ENCODE measurements around the gene ARHGAP9.

ARHGAP9 gene

DNA sequence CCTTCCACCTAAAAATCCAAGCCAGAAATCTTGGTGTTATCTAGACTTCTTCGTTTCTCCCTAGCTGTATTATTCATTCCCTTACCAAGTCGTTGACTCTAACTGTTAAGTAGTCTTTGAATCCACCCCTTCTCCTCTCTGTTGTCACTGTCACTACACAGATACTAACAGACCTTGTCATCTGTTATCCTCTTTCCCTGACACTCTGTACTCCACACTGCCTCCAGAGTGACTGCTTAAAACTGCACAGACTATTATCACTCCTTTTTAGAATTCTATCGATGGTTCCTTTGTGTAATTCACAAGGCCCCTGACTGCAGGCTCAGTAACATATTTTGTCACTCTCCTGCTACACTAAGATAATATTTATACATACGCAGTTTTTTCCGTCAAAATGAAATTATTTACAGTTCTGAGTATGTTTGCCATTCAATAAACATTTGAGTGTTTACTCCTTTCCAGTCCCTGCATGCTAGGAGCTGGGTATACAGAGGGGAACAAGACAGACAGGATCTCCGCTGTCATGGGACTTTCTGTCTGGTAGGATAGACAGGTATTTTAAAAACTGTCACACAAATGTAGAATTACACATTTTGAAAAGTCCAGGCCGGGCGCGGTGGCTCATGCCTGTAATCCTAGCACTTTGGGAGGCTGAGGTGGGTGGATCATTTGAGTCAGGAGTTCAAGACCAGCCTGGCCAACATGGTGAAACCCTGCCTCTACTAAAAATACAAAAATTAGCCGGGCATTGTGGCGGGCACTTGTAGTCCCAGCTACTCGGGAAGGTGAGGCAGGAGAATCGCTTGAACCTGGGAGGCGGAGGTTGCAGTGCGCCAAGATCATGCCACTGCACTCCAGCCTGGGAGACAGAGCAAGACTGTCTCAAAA, 12.0 kb upstream of the ARHGAP9 start:
- DNase-seq, result no peak

DNA sequence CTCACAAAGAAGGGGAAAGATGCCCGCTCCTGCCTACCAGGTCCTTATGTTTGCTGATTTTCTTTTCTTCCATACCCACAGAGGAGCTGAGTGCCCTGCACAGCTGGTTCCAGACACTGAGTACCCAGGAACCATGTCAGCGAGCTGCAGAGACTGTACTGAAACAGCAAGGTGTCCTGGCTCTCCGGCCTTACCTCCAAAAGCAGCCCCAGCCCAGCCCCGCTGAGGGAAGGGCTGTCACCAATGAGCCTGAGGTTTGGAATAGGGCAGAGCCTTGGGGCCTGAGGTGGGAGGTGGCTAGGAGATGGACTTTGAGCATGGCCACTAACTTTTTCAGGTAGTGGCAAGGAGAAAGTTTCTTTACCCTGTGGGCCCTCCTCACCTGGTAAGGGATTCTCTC, 10.5 kb upstream of the ARHGAP9 start:
- no peak for DNase-seq

DNA sequence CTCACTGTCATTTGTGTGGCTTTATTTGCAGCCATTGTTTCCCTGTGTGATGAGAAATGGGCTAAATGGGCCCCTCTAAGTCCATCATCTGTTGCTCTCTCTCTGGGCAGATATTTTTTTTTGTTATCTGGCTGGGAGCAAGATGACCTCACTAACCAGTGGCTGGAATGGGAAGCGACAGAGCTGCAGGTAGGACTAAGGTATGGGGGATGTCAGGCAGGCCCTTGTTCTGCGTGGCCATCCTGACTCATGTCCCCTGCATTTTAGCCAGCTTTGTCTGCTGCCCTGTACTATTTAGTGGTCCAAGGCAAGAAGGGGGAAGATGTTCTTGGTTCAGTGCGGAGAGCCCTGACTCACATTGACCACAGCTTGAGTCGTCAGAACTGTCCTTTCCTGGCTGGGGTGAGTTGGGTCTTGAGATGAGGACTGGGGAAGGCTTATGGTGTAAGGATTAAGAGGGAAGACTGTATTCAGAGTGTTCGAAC, 9.5 kb upstream of the ARHGAP9 start:
- DNase-seq, result no peak

DNA sequence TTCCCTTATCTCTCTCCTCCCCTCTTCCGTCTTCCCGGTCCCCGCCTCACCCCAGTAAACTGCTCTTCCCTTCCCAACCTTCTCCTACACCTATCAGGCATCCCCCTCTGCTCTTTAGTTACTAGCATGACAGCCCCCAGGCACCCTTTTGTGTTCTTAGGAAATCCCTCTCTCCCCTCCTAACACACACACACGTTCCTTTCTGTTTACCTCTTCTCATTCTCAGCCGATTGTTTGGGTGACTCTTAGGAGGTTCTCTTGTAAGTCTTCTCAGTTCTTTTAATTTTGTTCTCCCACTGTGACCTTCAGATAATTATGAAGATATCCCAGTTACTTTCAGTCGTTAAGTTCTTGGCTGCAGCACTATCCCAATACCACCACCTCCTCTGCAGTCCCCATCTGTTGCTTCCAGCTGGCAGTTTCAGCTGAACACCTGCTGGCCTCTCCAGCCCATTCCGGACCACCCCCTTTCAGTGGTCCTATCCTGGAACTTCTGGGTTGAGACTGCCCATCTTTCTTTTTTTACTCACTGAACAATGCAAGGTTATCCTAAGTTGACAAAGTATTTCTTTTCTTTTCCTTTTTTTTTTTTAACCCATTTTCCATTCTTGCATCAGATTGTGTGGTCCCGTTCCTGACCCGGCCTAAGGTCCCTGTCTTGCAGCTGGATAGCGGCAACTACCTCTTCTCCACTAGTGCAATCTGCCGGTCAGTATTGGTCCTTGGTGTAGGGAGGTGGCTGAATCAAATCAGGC, 8.9 kb upstream of the ARHGAP9 start:
- DNase-seq, result no peak

DNA sequence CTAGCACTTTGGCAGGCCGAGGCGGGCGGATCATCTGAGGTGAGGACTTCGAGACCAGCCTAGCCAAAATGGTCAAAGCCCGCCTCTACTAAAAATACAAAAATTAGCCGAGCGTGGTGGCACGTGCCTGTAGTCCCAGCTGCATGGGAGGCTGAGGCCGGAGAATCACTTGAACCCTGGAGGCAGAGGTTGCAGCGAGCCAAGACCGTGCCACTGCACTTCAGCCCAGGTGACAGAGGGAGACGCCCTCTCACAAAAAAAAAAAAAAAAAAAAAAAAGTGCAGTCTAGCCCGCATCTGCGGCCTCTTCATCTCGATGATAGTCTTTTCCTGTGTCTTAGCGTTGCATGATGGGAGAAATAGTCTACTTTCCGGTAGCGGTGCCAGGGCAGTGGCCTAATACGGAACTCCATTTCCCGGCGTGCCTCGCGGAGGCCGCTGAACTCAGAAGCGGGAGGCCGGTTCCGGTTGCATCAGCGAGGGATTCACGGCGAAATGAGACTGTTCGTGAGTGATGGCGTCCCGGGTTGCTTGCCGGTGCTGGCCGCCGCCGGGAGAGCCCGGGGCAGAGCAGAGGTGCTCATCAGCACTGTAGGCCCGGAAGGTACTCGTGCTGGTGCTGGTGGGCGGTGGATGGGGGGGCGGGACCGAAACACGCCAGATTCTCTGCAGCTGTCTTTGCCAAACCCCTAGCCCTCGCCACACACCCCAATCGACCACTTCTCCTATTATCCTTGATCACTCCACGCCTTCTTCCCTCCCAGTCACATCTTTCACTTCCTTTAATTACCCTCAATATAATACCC, 8.1 kb upstream of the ARHGAP9 start, which contains the start of gene MARS1:
Gene MARS1 (plus strand): TSS at position 472 of the 805 bp plus-strand sequence. CDS start 23 bp downstream, at position 495.
- peak; percentile 90 to 98 for DNase-seq

DNA sequence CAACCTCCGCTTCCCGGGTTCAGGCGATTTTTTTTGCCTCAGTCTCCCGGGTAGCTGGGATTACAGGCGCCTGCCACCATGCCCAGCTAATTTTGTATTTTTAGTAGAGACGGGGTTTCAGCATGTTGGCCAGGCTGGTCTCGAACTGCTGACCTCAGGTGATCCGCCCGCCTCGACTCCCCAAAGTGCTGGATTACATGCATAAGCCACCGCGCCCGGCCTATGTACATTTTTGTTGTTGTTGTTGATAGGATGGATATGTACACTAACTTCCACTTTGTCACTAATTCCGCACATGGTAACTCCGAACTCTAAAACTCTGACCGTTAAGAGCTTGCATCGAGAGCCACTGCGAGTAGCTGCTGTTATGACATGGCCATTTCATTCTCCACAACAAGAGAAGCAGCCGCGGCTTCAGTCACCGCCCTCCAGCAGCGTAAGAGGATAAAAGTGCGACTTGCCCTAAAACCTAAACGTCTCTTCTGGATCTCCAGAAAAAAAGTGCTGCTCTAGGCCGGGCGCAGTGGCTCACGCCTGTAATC, 7.5 kb upstream of the ARHGAP9 start:
- DNase-seq, result no peak

DNA sequence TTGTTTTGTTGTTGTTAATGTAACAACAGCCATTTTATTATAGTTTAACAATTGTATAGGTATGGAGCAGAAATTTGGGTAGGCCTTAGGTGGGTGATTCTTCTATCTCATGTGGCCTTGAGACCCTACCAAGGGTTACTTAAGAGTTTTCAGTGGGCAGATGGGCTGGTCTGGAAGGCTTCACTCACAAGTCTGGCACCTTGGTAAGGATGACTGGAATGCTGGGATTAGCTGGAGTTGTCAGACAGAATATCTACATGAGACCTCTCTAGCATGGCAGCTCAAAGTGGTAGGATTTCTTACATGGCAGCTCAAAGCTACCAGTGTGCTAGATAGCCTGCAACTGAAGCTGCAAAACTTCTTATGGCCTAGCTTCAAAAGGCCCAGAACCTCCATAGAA, 6.0 kb upstream of the ARHGAP9 start:
- DNase-seq, result no peak

DNA sequence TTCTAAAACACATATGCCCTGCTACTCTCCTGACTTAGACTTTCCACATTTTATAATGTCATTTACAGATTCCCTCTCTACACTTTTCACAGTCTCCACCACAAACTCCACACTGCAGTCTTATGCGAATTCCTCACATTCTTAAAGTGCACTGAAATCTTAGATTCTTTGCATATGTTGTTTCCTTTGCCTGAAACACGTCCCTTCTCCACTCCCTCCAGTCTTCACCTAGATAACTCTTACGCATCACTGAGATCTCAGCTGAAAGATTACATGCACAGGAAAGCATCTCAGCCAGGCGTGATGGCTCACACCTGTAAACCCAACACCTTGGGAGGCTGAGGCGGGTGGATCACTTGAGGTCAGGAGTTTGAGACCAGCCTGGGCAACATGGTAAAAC, 3.8 kb upstream of the ARHGAP9 start:
- no peak for DNase-seq

DNA sequence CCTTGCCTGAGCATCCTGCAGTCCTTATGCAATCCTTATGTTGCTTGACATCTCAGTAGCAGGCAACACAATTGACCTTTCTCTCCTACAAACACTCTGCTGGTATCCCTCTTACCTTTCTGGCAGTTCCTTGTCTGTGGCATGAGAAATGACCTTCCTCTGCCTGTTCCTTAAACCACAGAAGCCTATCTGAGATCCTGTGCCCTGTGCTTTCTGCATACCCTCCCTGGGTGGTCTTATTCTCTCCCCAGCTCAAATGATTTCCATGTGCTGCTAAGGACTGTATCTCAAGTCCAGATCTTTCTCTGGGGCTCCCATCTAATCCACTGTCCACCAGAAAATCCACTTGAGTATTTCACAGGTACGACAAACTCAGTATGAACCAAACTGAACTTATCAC, 2.0 kb upstream of the ARHGAP9 start:
- DNase-seq, result no peak

DNA sequence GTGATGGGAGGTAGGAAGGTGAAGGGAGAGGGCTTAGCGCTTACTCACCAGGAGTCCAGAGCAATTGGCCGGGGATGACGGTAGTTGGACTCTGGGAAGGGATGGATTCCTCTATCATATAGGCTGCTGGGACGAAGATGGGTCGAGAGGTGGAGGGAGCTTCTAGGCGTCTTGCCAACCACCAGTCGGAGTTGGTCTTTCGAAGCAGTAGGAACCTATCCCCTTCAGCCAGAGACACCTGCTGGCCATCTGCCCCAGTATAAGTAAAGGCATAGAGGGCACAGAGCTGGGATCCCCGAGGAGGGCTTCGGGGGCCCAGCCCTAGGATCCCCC, 657 bp downstream of the ARHGAP9 start:
- no peak for DNase-seq

DNA sequence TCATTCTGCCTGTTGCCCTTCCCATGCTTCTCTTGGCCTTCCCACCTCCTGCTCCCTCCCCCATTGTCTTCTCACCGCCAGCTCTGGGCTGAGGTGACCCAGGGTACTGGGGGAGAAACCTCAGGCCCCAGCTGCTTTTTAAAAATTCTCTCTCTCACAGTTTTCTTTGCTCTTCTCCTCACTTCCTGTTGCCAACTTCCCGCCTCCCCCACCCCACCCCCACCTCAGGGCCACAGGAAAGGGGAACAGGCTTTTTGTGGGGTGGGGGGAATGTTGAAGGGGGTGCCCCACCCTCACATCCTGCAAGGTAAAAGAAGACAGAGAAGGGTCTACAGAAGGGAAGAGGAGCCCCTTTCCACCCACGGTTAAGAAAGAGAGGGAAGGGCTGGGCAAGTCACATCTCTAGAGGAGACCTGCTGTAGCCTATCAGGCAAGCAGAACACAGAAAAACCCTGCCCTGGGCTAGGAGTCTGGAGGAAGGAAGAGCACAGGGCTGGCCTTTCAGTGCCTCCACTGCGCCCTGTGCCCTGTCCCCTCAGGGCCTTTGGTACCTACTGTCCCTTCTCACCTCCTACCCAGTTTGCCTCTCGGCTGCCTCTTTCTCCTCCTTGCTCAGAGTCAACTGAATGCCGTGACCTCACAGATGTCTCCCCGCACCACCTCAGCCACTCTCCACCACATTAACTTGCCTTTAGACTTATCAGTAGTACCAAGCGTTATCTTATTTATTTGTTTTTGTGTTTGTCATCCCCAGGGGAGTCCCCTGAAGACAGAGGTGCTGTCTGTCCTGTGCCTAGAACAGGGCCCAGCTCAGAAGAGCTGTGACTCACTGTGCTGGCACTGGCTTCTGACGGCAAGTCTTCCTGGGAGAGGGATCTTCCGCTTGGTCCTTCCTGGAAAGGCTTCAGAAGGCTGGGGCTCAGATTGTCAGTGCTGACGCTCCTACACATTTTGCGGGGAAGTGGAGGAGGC, 1.7 kb downstream of the ARHGAP9 start:
- DNase-seq, result no peak

DNA sequence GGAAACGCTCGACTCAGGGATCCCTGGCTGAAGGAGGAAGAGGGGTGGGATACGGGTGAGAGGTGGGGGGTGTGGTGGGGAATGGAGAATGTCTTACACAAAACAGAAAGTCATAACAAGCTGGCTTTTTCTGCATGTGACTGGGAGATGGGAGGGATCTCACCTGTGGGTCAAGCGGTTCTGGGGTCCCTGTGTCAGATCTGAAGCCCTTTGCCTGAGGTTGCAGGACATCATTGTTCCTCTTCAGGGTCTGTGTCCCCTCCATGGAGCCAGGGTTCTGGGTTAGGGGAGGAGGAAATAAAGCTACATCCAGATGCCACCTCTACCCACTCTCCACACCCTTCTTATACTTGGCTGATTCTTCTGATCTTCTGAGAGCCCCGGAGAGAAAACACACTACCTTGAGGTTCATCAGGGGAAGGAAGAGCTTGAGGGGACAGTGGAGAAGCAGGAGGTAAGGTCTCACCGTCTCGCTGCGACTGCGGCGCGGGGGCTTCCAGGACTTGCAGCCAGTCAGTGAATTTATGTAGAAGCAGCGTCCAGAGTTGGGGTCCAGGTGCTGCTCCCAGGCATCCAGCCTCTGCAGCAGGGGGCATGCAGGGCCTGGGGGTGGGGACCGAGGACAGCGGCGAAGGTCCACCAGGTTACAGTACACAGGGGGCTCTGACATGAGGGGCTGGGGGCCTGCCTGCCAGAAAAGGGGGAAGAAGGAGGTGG, 2.5 kb downstream of the ARHGAP9 start:
- no peak for DNase-seq

DNA sequence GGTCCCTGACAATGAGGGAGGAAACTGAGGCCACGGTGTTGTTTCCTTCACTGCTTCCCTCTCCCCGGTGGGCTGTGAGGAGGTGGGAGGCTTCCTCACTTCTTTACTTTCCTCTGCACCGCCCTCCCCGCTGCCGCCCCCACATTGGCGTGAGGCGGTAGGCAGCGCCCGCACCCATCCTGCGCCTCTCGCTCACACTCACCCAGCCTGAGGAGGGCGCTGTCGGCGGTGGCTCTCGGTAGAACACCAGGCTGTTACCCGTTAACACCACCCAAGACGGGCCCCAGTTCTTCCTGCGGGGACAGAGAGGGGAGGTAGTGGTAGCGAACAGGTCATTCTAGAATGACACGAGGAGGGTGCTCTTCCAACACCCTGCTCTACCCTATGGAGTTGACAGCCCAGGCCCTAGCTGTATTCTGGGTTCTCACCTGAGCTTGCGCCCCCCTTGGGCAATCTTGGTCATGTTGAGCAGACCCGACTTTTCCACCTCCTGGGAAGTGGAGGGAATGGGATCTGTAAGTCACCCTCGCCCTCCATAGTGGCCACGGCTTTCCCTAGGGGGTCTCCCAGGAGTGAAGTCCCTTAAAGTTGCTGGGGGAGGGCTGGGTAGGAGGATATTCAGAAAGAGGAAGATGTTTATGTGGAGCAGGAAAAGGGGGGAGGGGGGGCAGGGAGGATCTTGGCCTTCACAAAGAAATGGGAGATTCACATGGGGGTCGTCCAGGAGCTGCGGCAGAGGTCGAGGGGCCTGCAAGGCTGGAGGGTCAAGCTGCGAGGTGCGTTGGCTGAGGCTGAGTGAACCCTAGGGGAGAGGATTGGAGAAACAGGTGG, 3.3 kb downstream of the ARHGAP9 start:
- DNase-seq, result no peak

DNA sequence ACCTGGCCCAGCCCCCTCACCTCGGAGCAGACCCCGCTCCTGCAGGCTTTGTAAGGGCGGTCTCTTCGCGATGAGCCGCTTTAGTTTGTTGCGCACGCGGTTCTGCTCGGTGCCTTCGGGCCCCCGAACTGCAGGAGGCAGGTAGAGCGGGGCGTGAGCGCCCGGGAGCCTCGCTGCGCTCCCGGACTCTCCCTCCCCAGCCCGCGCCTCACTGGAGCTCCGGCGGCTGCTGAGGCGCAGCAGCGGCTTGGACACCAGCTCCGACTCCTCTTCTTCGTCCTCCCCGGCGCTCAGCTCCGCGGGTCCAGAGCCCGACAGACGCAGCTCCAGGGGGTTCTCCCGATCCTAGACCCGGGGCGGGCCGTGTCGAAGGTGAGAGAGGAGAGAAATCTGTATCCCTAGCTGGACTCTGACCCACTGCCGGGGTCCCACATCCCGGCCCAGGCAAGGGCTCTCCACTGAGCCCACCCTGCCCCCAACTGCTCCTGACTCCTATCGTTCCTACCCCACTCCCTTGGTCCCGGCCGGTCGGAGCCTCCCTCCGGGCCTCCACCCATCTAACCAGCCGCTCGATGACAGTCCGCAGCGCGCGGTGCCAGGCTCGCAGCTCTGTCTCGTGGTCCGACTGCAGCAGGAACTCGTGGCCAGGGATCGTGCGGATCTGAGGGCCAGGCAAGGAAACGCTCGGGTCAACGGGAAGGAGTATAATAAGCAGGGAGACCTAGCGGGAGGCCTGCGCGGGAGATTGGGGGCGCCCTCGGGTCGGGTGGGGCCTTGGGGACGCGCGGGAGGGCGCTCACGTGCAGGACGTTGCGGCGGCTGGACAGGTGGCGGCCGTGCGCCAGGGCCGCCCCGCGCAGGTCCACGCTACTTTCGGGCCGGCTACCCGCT, 4.2 kb downstream of the ARHGAP9 start:
- DNase-seq, result no peak

DNA sequence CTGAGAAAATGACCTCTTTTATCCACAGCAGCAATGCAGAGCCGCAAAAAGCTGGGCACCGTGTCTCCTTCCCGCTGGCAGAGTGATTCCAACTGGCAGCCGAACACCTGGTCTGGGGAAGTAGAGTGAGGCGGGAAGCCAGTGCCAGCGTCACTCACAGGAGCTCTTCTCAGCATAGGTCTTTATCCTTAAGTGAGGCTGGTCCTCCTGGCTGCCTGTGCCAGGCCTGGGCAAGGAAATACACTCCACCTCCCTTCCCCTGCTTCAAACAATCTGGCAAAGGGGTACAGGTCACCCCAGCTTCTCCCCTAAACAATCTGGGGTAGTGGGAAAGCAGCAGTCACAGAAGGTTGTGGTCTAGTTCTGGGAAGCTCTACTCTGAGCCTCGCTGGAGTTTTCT, 4.8 kb downstream of the ARHGAP9 start:
- DNase-seq, result no peak

DNA sequence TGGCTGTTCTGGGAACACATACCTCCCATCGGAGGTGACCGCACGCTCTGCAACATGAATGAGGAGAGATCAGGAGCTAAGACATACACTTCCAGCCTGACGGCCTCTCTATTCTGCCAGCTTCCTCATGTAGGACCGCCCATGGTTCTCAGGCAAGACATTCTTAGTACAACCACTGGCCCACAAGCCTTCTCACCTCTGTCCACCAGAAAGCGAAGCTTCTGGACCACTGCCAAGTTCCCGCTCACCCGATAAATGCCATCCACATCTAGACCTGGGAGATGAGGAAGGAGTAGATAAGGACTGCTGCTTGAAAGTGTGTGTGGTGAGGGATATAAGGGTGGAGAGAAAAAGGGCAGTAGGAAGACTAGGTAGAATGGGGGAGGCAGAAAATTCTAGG, 5.2 kb downstream of the ARHGAP9 start:
- DNase-seq, result no peak

DNA sequence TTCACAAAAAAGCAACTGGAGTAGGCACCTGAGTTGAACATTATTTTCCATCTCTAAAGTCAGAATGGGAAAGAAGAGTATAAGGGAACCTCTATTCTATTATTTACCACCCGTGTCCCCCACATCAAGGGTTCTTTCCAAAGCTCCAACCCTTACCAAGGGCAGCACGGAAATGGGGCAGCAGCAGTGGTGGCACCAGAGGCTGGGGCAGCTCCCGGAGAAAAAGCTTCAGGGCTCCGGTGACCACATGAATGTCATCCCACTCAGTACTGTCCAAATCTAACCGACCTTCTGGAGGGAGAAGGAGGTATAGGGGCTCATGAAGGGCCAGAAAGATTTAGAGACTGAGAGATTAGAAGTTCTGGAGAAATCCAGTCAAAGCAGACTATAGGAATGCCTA, 5.8 kb downstream of the ARHGAP9 start:
- DNase-seq, result no peak

DNA sequence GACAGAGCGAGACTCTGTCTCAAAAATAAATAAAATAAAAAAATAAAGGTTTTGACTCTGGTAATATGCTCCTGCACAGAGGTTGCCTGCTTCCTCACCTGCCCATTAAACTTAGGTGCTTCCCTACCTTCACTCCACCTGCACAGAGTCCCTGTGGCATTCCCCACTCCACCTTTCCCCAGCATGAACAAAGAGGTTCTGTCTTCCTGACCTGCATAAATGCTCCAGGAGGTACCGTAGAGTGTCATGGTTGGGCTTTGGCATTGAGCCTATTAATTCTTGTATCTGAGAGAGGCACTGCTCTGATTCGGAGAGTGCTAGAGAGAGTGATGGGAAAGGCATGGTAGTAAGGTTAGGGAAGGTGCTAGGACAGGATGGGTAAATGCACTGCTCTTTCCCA, 6.3 kb downstream of the ARHGAP9 start:
- no peak for DNase-seq

DNA sequence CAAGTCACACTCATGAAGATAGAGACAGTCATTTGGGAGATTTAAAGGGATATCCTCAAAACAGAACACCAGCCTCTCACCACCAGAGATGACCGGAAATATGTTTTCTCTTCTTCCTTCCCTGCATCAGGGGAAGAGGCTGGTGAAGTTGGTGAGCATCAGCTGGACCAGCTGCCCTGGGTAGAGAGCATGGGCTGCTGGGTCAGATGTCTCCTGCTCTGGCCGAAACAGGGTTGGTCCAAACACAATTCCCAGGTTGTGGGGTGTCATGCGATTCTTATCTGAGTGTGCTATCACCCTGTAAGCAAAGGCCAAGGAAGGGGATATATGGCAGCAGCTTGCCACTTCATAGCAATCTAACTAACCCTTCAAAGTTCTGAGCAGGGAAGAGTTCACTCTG, 7.3 kb downstream of the ARHGAP9 start:
- no peak for DNase-seq

Data from hippocampal formation (tissue), 2 donors.